Osteocyte (in vitro differentiated cells): ENCODE measurements around the gene DDX52. TPM values are rescaled to one million over a fixed set of nuclear protein-coding genes. Genes with fewer than 3 reads are reported as not detected.
"Not testable (repeated sequence)": the region's sequence is repeated elsewhere in the genome, so short reads cannot be mapped to it uniquely, and the experiment has no call there.

Experiments
- DNase-seq: peaks from one replicate; pipeline ENCODE4 v3.0.0; 2021; ENCODE audit warnings: mixed read lengths; ENCODE audit not compliant: unreplicated experiment; ENCODE audit errors: extremely low spot score
- H3K27ac Mint-ChIP-seq: one replicate; pipeline ENCODE4 v1.8.0; 2021; ENCODE audit warnings: mild to moderate bottlenecking, mixed read lengths; ENCODE audit not compliant: unreplicated experiment
- H3K27me3 Mint-ChIP-seq: one replicate; pipeline ENCODE4 v1.8.0; 2021; ENCODE audit warnings: mixed read lengths; ENCODE audit not compliant: unreplicated experiment
- H3K36me3 Mint-ChIP-seq: one replicate; pipeline ENCODE4 v1.8.0; 2021; ENCODE audit warnings: mixed read lengths; ENCODE audit not compliant: unreplicated experiment
- H3K4me1 Mint-ChIP-seq: one replicate; pipeline ENCODE4 v1.8.0; 2021; ENCODE audit warnings: mixed read lengths; ENCODE audit not compliant: unreplicated experiment
- H3K4me3 Mint-ChIP-seq: one replicate; pipeline ENCODE4 v1.8.0; 2021; ENCODE audit warnings: mild to moderate bottlenecking, moderate library complexity, mixed read lengths; ENCODE audit not compliant: unreplicated experiment
- H3K9me3 Mint-ChIP-seq: one replicate; pipeline ENCODE4 v1.8.0; 2021; ENCODE audit warnings: mixed read lengths; ENCODE audit not compliant: unreplicated experiment
- total RNA-seq: library from RNA; stranded (reverse); gene quantifications from 2 replicates; pipeline ENCODE4 v1.2.1, GENCODE V29; 2021
- TF ChIP-seq, protein P1 (sequence below): fragments of 200-600 bp; sonication (generic); IDR thresholded peaks from 2 replicates; pipeline ENCODE4 v1.5.0; 2021; ENCODE audit warnings: antibody characterized with exemption, mild to moderate bottlenecking, moderate library complexity

Gene DDX52
- total RNA-seq, 1 donor from 2014 or later, result 46.4 TPM

GRCh38 chr17:37614823-37615222 is 28.4 kb downstream of the DDX52 start:
- Mint-ChIP-seq H3K4me3 (no peak overlapping the region), H3K27ac (no peak overlapping the region), H3K4me1 (peaks cover 3% of the 10 kb centered on the region), H3K9me3 (no peaks in the 10 kb centered on the region), H3K27me3 (no peaks in the 10 kb centered on the region), H3K36me3 (peaks cover 26% of the 10 kb centered on the region)
- TF ChIP-seq, protein P1, sequence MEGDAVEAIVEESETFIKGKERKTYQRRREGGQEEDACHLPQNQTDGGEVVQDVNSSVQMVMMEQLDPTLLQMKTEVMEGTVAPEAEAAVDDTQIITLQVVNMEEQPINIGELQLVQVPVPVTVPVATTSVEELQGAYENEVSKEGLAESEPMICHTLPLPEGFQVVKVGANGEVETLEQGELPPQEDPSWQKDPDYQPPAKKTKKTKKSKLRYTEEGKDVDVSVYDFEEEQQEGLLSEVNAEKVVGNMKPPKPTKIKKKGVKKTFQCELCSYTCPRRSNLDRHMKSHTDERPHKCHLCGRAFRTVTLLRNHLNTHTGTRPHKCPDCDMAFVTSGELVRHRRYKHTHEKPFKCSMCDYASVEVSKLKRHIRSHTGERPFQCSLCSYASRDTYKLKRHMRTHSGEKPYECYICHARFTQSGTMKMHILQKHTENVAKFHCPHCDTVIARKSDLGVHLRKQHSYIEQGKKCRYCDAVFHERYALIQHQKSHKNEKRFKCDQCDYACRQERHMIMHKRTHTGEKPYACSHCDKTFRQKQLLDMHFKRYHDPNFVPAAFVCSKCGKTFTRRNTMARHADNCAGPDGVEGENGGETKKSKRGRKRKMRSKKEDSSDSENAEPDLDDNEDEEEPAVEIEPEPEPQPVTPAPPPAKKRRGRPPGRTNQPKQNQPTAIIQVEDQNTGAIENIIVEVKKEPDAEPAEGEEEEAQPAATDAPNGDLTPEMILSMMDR, result no peak
- DNase-seq, result no peak

- Mint-ChIP-seq H3K9me3 (no peaks in the 10 kb centered on the region), H3K27ac (peak overlapping the region; percentile 1), H3K27me3 (no peaks in the 10 kb centered on the region), H3K4me1 (peaks cover 7% of the 10 kb centered on the region), H3K4me3 (no peak overlapping the region), H3K36me3 (peaks cover 25% of the 10 kb centered on the region)
- TF ChIP-seq, protein P1, result no peak
- DNase-seq, result no peak
Observed at GRCh38 chr17:37614391-37614790, 28.9 kb downstream of the DDX52 start.

- H3K36me3 Mint-ChIP-seq, result peaks cover 19% of the 10 kb centered on the region
Observed at GRCh38 chr17:37610971-37611370, 32.3 kb downstream of the DDX52 start.

DNA sequence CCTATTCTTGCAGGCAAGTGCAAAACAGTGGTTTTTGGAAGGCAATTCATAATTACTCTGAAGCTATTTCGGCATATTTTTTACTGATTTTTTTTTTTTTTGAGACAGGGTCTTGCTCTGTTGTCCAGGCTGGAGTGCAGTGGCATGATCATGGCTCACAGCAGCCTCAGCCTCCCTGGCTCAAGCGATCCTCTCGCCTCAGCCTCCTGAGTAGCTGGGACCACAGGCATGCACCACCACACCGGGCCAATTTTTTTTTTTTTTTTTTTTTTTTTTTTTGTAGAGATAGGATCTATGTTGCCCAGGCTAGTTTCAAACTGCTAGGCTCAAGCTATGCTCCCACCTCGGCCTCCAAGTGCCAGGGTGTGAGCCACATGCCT is 33.2 kb downstream of the DDX52 start:
- Mint-ChIP-seq H3K27ac (peak overlapping the region; percentile 95), H3K36me3 (peaks cover 20% of the 10 kb centered on the region), H3K4me3 (peak overlapping the region; percentile 86), H3K4me1 (peaks cover 41% of the 10 kb centered on the region)
- not testable (repeated sequence) for H3K27me3 Mint-ChIP-seq, DNase-seq, H3K9me3 Mint-ChIP-seq

More at GRCh38 chr17:37610971-37611370, 32.3 kb downstream of the DDX52 start:
- peaks cover 31% of the 10 kb centered on the region for H3K4me1 Mint-ChIP-seq
- no peak for DNase-seq
- H3K9me3 Mint-ChIP-seq, result no peaks in the 10 kb centered on the region
- no peaks in the 10 kb centered on the region for H3K27me3 Mint-ChIP-seq
- H3K27ac Mint-ChIP-seq, result peak overlapping the region; percentile 71
- no peak overlapping the region for H3K4me3 Mint-ChIP-seq
- TF ChIP-seq, protein P1, result no peak

DNA sequence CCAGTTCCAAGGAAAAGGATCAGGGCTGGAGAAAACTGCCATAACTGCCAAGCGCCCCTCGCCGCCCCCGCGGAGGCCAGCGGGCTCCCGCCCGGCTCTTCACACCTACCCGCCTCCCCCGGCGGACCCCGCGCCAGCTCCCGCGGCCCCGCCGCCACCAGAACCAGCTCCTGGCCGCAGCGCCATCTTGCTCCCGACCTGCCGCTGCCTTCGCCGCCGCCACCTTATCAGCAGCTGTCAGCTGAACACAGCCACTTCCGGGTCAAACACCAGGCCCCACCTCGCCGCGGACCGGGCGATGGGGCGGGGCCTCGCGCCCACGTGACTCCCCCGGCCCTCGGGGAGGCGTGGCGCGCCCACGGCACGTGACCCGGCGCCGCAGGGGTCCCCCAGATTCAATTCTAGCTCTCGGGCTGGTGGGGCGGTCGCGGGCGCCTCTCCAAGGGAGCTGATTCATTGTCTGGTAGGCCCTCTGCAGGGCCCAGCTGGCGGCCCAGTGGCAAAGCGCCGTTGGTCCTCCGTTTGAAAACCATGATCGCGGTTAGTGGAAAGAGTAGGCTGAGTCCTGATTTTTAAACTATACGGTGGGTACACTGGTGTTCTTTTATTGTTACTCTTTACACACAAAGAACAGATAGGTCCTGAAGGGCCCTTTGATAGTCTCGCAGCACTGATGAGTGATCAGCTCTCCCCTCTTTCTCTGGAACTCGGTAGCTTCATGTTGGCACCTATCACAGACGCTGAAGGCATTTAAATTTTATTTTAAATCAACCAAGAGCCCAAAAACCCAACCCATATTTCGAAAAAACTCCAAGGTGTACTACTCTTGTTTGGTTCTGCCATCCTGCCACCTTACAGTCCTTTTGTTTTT is 33.8 kb downstream of the DDX52 start, which contains the start of gene SYNRG:
Gene SYNRG (minus strand): TSS at position 249 of the 871 bp plus-strand sequence. CDS start 63 bp downstream, at position 186.
- TF ChIP-seq, protein P1, result peak; percentile 58
- Mint-ChIP-seq H3K27ac (peak within 1 kb of the TSS; percentile 95), H3K9me3 (no peaks in the 10 kb centered on the region), H3K4me3 (peak within 1 kb of the TSS; percentile 86), H3K36me3 (peaks cover 16% of the 10 kb centered on the region), H3K27me3 (no peaks in the 10 kb centered on the region), H3K4me1 (peaks cover 47% of the 10 kb centered on the region)
- DNase-seq, result peak; percentile 100
